Rectal smooth muscle tissue (tissue), 1 donor: ENCODE data around the gene MTCL1.

Source experiments
- H3K27ac ChIP-seq: one replicate; pipeline ENCODE4 v1.7.0; 2013; ENCODE audit warnings: low read depth, low read length, inconsistent platforms
- H3K27me3 ChIP-seq: one replicate; pipeline ENCODE4 v1.7.0; 2013; ENCODE audit warnings: low read length; ENCODE audit not compliant: control insufficient read depth, insufficient read depth
- H3K36me3 ChIP-seq: one replicate; pipeline ENCODE4 v1.7.0; 2013; ENCODE audit warnings: low read length; ENCODE audit not compliant: control insufficient read depth, insufficient read depth
- H3K4me1 ChIP-seq: one replicate; pipeline ENCODE4 v1.7.0; 2013; ENCODE audit warnings: low read length; ENCODE audit not compliant: control insufficient read depth, insufficient read depth
- H3K4me3 ChIP-seq: one replicate; pipeline ENCODE4 v1.7.0; 2013; ENCODE audit warnings: low read length
- H3K9ac ChIP-seq: one replicate; pipeline ENCODE4 v1.7.0; 2013; ENCODE audit warnings: low read length

Gene MTCL1

DNA sequence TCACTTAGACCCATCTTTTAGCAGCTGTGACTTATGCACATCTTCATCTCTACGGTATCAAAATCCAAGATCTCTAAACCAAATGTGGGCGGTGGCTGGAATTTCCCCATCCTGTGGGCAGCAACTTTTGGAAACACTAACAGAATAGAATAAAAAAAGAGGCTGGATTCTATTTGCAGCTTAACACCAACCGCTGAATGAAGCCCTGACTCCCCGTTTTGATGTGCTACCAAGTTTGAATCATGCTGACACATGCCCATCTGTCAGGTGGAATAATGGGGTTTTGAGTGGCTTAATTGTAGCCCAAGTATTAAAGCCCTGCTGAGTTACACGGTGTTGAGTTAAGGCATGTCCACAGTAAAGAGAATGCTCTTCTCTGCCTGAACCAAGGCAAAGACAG lies 165.2 kb downstream of the MTCL1 start:
- Histone ChIP-seq H3K4me1 (no peaks in the 10 kb centered on the region), H3K9ac (no peak overlapping the region), H3K36me3 (no peaks in the 10 kb centered on the region), H3K27ac (no peak overlapping the region), H3K4me3 (no peak overlapping the region), H3K27me3 (no peaks in the 10 kb centered on the region)

DNA sequence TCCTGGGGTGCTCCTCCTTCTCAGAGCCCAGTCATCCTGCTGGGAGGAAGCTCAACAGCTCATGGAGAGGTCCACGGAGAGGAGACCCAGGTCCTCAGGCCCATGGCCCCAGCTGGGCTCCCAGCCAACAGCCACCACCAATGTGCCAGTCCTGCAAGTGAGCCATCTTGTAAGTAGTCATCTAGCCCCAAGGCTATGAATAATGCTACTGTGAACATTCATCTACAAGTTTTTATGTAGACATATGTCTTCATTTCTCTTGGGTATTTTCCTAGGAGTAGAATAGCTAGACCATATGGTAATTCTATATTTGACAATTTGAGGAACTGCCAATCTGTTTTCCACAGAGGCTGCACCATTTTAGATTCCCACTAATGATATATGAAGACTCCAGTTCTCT lies 166.1 kb downstream of the MTCL1 start:
- H3K27me3 ChIP-seq: no peaks in the 10 kb centered on the region
- H3K4me1 ChIP-seq: no peaks in the 10 kb centered on the region
- no peaks in the 10 kb centered on the region for H3K36me3 ChIP-seq
- H3K4me3 ChIP-seq: no peak overlapping the region
- no peak overlapping the region for H3K27ac ChIP-seq
- no peak overlapping the region for H3K9ac ChIP-seq

DNA sequence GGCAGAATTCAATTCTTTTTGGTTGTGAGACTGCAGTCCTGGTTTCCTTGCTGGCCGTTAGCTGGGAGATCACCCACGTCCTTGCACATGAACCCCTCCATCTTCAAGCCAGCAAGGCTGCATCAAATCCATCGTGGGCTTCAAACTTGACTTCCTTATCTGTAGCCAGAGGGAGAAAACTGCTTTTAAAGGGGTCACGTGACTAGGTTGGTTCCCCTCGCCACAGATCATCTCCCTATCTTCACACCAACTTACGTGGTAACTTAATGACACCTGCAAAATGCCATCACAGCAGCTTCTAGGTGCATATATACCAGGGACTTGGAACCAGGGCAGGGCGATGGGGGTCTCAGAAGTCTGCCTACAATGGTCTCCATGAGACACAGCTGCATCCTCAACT lies 169.5 kb downstream of the MTCL1 start:
- Histone ChIP-seq H3K9ac (no peak overlapping the region), H3K36me3 (no peaks in the 10 kb centered on the region), H3K27me3 (no peaks in the 10 kb centered on the region), H3K4me3 (no peak overlapping the region), H3K4me1 (no peaks in the 10 kb centered on the region), H3K27ac (no peak overlapping the region)

DNA sequence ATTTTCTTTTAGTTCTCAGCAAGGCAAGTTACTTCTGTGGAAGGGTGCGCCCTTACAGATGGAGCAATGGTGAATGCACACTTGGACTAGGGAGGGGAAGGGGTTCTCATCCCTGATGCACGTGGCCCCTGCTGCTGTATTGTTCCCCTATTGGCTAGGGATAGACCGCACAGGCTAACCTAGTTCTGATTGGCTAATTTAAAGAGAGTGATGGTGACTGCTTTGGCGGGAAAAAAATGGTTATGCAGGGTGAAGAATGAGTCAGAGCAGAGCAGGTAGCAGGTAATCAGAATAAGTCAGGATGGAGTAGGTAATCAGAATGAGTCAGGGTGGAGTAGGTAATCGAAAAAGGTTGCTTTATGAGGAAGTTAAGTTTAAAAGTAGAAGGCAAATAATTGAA lies 171.5 kb downstream of the MTCL1 start:
- no peak overlapping the region for H3K4me3 ChIP-seq
- H3K27me3 ChIP-seq: no peaks in the 10 kb centered on the region

DNA sequence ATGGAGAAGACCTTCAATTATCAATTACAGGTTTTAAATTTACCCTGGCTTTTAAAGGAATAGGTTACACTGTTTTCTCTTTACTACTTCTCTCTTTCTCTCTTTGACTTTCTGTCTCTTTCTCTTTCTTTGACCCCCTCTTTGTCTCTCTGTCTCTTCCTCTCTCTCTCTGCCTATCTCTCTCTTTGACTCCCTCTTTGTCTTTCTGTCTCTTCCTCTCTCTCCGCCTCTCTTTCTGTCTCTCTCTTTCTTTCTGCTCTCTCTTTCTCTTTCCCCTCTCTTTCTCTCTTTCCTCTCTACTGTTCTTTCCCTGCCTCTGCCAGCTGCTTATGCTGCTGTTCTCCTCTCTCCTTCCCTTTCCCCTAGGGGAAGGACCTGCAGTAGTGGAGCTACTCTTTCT lies 175.7 kb downstream of the MTCL1 start:
- H3K9ac ChIP-seq: no peak overlapping the region
- no peaks in the 10 kb centered on the region for H3K4me1 ChIP-seq
- H3K27ac ChIP-seq: no peak overlapping the region
- no peaks in the 10 kb centered on the region for H3K27me3 ChIP-seq
- H3K36me3 ChIP-seq: no peaks in the 10 kb centered on the region
- H3K4me3 ChIP-seq: no peak overlapping the region

More for the DNA sequence above, 171.5 kb downstream of the MTCL1 start:
- H3K27ac ChIP-seq: no peak overlapping the region
- H3K36me3 ChIP-seq: no peaks in the 10 kb centered on the region
- H3K4me1 ChIP-seq: no peaks in the 10 kb centered on the region
- H3K9ac ChIP-seq: no peak overlapping the region
